CD14-positive monocyte (primary cell): ENCODE data around the gene C17orf78. TPM values are rescaled to one million over a fixed set of nuclear protein-coding genes. Genes with fewer than 3 reads are reported as not detected.
"Not testable (repeated sequence)": the region's sequence is repeated elsewhere in the genome, so short reads cannot be mapped to it uniquely, and the experiment has no call there.

Source experiments
- DNase-seq, 3 donors: peaks; one replicate each; pipeline ENCODE4 v3.0.0-alpha.2; 2011 to 2022
- H2AFZ ChIP-seq: 2 replicates; pipeline ENCODE4 v1.6.0; 2012; ENCODE audit warnings: mild to moderate bottlenecking, low read depth, low read length, inconsistent platforms; ENCODE audit not compliant: insufficient read depth, poor library complexity, severe bottlenecking
- H3K27ac ChIP-seq, 2 donors: 1 replicate in 1 of 2; 2 replicates in 1 of 2; pipeline ENCODE4 v1.5.1; 2012 to 2013; ENCODE audit warnings: low read length in 2 of 2, control low read depth in 1 of 2, inconsistent platforms in 1 of 2, low read depth in 1 of 2, mild to moderate bottlenecking in 1 of 2
- H3K27me3 ChIP-seq, 2 donors: one replicate each; pipeline versions ENCODE4 v1.6.0 to v1.6.1; 2011 to 2013; ENCODE audit warnings: low read length in 2 of 2; ENCODE audit not compliant: control insufficient read depth in 2 of 2, insufficient read depth in 2 of 2
- H3K36me3 ChIP-seq, 2 donors: replicated peaks in 1 of 2; 1 replicate in 1 of 2; 2 replicates in 1 of 2; pipeline versions ENCODE4 v1.5.1 to v1.6.1; 2012 to 2013; ENCODE audit warnings: low read length in 2 of 2, control low read depth in 1 of 2, inconsistent platforms in 1 of 2, mild to moderate bottlenecking in 1 of 2; ENCODE audit not compliant: insufficient read depth in 2 of 2, control insufficient read depth in 1 of 2
- H3K4me1 ChIP-seq, 2 donors: 1 replicate in 1 of 2; 2 replicates in 1 of 2; pipeline versions ENCODE4 v1.5.1 to v1.6.1; 2012 to 2013; ENCODE audit warnings: low read length in 2 of 2, control low read depth in 1 of 2, inconsistent platforms in 1 of 2, mild to moderate bottlenecking in 1 of 2, moderate library complexity in 1 of 2; ENCODE audit not compliant: insufficient read depth in 2 of 2, control insufficient read depth in 1 of 2
- H3K4me2 ChIP-seq: replicated peaks from 2 replicates; pipeline ENCODE3; 2012; ENCODE audit warnings: low read length, moderate library complexity, mild to moderate bottlenecking; ENCODE audit not compliant: poor library complexity, severe bottlenecking; ENCODE audit errors: extremely low read depth
- H3K4me3 ChIP-seq, 3 experiments: fragments of 200-600 bp in 1 of 3; sonication (generic) in 1 of 3; replicated peaks in 1 of 3; 1 replicate in 2 of 3; 2 replicates in 1 of 3; pipeline ENCODE4 v1.5.1; 2011 to 2013; ENCODE audit warnings: low read length in 3 of 3, mild to moderate bottlenecking in 3 of 3, control low read depth in 2 of 3, low read depth in 2 of 3, inconsistent platforms in 1 of 3, moderate library complexity in 1 of 3
- H3K79me2 ChIP-seq: 2 replicates; pipeline ENCODE4 v1.6.0; 2012; ENCODE audit warnings: mild to moderate bottlenecking, control low read depth, inconsistent platforms, low read length, moderate library complexity; ENCODE audit not compliant: insufficient read depth
- H3K9ac ChIP-seq: 2 replicates; pipeline ENCODE4 v1.6.0; 2017; ENCODE audit warnings: low read length, mild to moderate bottlenecking; ENCODE audit not compliant: insufficient read depth, poor library complexity, severe bottlenecking
- H3K9me3 ChIP-seq, 2 donors: replicated peaks in 1 of 2; 1 replicate in 1 of 2; 2 replicates in 1 of 2; pipeline versions ENCODE4 v1.5.1 to v1.6.1; 2012 to 2013; ENCODE audit warnings: low read length in 2 of 2, control low read depth in 1 of 2; ENCODE audit not compliant: control insufficient read depth in 1 of 2, insufficient read depth in 1 of 2
- H4K20me1 ChIP-seq: 2 replicates; pipeline ENCODE4 v1.6.0; 2012; ENCODE audit warnings: mild to moderate bottlenecking, low read length, control low read depth, moderate library complexity; ENCODE audit not compliant: insufficient read depth
- H3K27ac Mint-ChIP-seq, 7 donors: one replicate each; pipeline ENCODE4 v1.8.0; 2020; ENCODE audit warnings: mild to moderate bottlenecking in 7 of 7, mixed read lengths in 7 of 7, moderate library complexity in 6 of 7, inconsistent platforms in 2 of 7
- H3K27me3 Mint-ChIP-seq, 3 donors: one replicate each; pipeline ENCODE4 v1.8.0; 2021 to 2022; ENCODE audit warnings: low read depth in 3 of 3, mild to moderate bottlenecking in 3 of 3, mixed read lengths in 3 of 3, moderate library complexity in 3 of 3, inconsistent platforms in 1 of 3
- H3K36me3 Mint-ChIP-seq, 2 donors: one replicate each; pipeline ENCODE4 v1.8.0; 2020; ENCODE audit warnings: mixed read lengths in 2 of 2, inconsistent platforms in 1 of 2, mild to moderate bottlenecking in 1 of 2
- H3K4me1 Mint-ChIP-seq: one replicate; pipeline ENCODE4 v1.8.0; 2020; ENCODE audit warnings: mild to moderate bottlenecking, mixed read lengths
- H3K4me3 Mint-ChIP-seq, 2 donors: one replicate each; pipeline ENCODE4 v1.8.0; 2020; ENCODE audit warnings: mild to moderate bottlenecking in 2 of 2, mixed read lengths in 2 of 2, moderate library complexity in 1 of 2
- H3K9me3 Mint-ChIP-seq, 7 donors: one replicate each; pipeline ENCODE4 v1.8.0; 2020 to 2022; ENCODE audit warnings: mixed read lengths in 7 of 7, mild to moderate bottlenecking in 6 of 7, moderate library complexity in 6 of 7, inconsistent platforms in 2 of 7
- WGBS: methylation state at CpG from one replicate; pipeline ENCODE4 v1.1.5; 2013; ENCODE audit warnings: missing lambda C conversion rate; ENCODE audit not compliant: insufficient coverage; 5-methylcytosine and 5-hydroxymethylcytosine counted together
- intact Hi-C, 2 donors: fragments of 100-400 bp; cut with micrococcal nuclease; formaldehyde crosslinking; loops; one replicate each; pipeline versions ENCODE4 v1.15.0 to v1.15.1; 2023
- polyA plus RNA-seq, 3 donors: library from polyadenylated mRNA; depleted of rRNA in 1 of 3; unstranded in 2 of 3; stranded (reverse) in 1 of 3; fragments of 300-500 nt in 2 of 3; fragments of >200 nt in 1 of 3; fragmentation: Illumina TruSeq in 2 of 3; gene quantifications; 1 replicate in 2 of 3; 2 replicates in 1 of 3; pipeline ENCODE4 v1.2.3, GENCODE V29; 2012 to 2021
- TF ChIP-seq, protein P1 (sequence below): fragments of 200-600 bp; IDR thresholded peaks from one replicate; pipeline ENCODE4 v1.8.0; 2022; ENCODE audit warnings: antibody characterized with exemption, mild to moderate bottlenecking

C17orf78 gene
- polyA plus RNA-seq, 3 donors: not detected

DNA sequence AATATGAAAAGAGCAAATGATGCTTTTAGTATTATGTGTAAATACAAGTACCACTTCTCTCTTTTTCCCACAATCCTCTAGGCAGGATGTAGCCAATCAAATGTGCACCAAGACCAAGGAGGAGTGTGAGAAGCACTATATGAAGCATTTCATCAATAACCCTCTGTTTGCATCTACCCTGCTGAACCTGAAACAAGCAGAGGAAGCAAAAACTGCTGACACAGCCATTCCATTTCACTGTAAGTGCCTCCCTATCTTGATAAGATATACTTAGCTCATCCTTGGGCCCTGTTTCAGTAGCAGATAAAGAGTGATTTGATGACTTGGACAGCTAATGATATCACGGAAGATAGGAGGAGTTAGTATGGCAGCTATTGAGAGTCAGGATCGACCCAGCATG, 64.6 kb downstream of the C17orf78 start:
- H3K36me3 ChIP-seq: peaks cover 52 to 93% of the 10 kb centered on the region in 2 donors

DNA sequence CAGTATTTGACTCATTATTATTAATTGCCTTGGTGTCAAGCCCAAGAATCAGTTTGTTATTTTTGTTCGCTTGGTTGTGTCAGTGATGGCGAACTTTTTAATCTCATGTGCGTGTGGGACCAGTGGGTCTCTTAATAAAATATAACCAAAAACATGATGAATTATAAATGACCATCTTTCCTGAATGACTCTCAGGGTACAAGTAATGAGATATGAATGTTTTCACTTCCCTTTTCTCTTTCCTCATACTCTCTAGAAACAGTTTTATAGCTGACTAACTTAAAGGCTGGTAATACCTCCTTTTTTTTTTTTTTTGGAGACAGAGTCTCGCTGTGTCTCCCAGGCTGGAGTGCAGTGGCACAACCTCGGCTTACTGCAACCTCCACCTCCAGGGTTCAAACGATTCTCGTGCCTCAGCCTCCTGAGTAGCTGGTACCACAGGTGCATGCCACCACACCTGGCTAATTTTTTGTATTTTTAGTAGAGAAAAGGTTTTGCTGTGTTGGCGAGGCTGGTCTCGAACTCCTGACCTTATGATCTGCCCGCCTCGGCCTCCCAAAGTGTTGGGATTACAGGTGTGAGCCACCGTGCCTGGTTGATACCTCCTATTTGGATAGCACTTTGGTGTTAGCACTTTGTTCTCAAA, 65.7 kb downstream of the C17orf78 start:
- H3K4me2 ChIP-seq, H3K4me1 Mint-ChIP-seq, intact Hi-C loops, H2AFZ ChIP-seq, H4K20me1 ChIP-seq, H3K9me3 ChIP-seq, H3K27me3 Mint-ChIP-seq, H3K4me3 Mint-ChIP-seq, H3K79me2 ChIP-seq, H3K9me3 Mint-ChIP-seq, H3K4me1 ChIP-seq, H3K27me3 ChIP-seq, H3K4me3 ChIP-seq, DNase-seq, H3K9ac ChIP-seq: not testable (repeated sequence)
- Mint-ChIP-seq H3K36me3 (peaks cover 59 to 84% of the 10 kb centered on the region in 2 donors), H3K27ac (peak overlapping the region in 2 of 7 donors; percentile 2 to 48)
- WGBS: 100% methylated on average over 3 of the region's 12 CpGs
- Histone ChIP-seq H3K27ac (peak overlapping the region in 1 of 2 donors; percentile 41), H3K36me3 (peaks cover 57 to 91% of the 10 kb centered on the region in 2 donors)

More for the DNA sequence above, 64.6 kb downstream of the C17orf78 start:
- Histone ChIP-seq H3K4me2 (no peak overlapping the region), H4K20me1 (no peaks in the 10 kb centered on the region), H3K27ac (no peak overlapping the region), H3K9me3 (no peaks in the 10 kb centered on the region), H3K9ac (no peak overlapping the region), H3K27me3 (no peaks in the 10 kb centered on the region), H3K4me1 (no peaks in the 10 kb centered on the region), H3K4me3 (no peak overlapping the region), H2AFZ (no peak overlapping the region), H3K79me2 (no peaks in the 10 kb centered on the region)
- TF ChIP-seq, protein P1, sequence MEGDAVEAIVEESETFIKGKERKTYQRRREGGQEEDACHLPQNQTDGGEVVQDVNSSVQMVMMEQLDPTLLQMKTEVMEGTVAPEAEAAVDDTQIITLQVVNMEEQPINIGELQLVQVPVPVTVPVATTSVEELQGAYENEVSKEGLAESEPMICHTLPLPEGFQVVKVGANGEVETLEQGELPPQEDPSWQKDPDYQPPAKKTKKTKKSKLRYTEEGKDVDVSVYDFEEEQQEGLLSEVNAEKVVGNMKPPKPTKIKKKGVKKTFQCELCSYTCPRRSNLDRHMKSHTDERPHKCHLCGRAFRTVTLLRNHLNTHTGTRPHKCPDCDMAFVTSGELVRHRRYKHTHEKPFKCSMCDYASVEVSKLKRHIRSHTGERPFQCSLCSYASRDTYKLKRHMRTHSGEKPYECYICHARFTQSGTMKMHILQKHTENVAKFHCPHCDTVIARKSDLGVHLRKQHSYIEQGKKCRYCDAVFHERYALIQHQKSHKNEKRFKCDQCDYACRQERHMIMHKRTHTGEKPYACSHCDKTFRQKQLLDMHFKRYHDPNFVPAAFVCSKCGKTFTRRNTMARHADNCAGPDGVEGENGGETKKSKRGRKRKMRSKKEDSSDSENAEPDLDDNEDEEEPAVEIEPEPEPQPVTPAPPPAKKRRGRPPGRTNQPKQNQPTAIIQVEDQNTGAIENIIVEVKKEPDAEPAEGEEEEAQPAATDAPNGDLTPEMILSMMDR: no peak
- intact Hi-C loops: no loop called here
- Mint-ChIP-seq H3K27me3 (no peaks in the 10 kb centered on the region), H3K4me1 (no peaks in the 10 kb centered on the region), H3K9me3 (no peaks in the 10 kb centered on the region), H3K4me3 (no peak overlapping the region), H3K36me3 (peaks cover 54 to 87% of the 10 kb centered on the region in 2 donors), H3K27ac (peak overlapping the region in 1 of 7 donors; percentile 45)
- WGBS: 100% methylated on average over 2 of the region's 2 CpGs
- no peak for DNase-seq

Other genes starting within 250 kb of the C17orf78 start
- 1 to 10 TPM; 3.5 to 4.6 (median 3.8) TPM for gene ACACA, start 30.9 kb downstream of the C17orf78 start, polyA plus RNA-seq
- 1 to 10 TPM; 2.9 to 8.2 (median 4.3) TPM for gene TADA2A, start 30.9 kb downstream of the C17orf78 start, polyA plus RNA-seq
- 1 to 10 TPM in 2 of 3 donors, under 1 TPM in 1; 0.24 to 1.6 (median 1.1) TPM for gene DUSP14, start 113.9 kb downstream of the C17orf78 start, polyA plus RNA-seq
- gene SYNRG, start 233.4 kb downstream of the C17orf78 start, polyA plus RNA-seq: 10 to 100 TPM; 13.1 to 17.5 (median 16.9) TPM